Stimulated activated CD4-positive, alpha-beta T cell treated with anti-CD3 and anti-CD28 coated beads, Interleukin-12 subunit alpha, Interleukin-12 subunit beta, amount 100 ng/mL, for 4 hours (primary cell): ENCODE results near the gene HIF1A.
"Not testable (repeated sequence)": the region's sequence is repeated elsewhere in the genome, so short reads cannot be mapped to it uniquely, and the experiment has no call there.

Experiments
- DNase-seq: peaks from one replicate; pipeline ENCODE4 v3.0.0-alpha.2; 2020

Gene HIF1A

GRCh38 chr14:61694830-61695694 lies at the start of gene HIF1A:
Gene HIF1A (plus strand): TSS chr14:61695513. CDS start chr14:61695805, 292 bp downstream.
- peak; percentile 93 for DNase-seq

- DNase-seq, result no peak
These were observed 48.8 kb upstream of the HIF1A start for GRCh38 chr14:61646366-61647116.

GRCh38 chr14:61647704-61648103 lies 47.6 kb upstream of the HIF1A start:
- no peak for DNase-seq

GRCh38 chr14:61648377-61648776 lies 46.9 kb upstream of the HIF1A start:
- no peak for DNase-seq

- DNase-seq, result no peak
These were observed 46.0 kb upstream of the HIF1A start for GRCh38 chr14:61649283-61649682.

GRCh38 chr14:61651355-61651754 lies 44.0 kb upstream of the HIF1A start:
- no peak for DNase-seq

GRCh38 chr14:61652526-61653262 lies 42.6 kb upstream of the HIF1A start:
- no peak for DNase-seq

- no peak for DNase-seq
These were observed 41.8 kb upstream of the HIF1A start for GRCh38 chr14:61653507-61653906.

GRCh38 chr14:61654026-61654425 lies 41.3 kb upstream of the HIF1A start:
- no peak for DNase-seq

GRCh38 chr14:61655777-61656176 lies 39.5 kb upstream of the HIF1A start:
- DNase-seq, result no peak

GRCh38 chr14:61656341-61656740 lies 39.0 kb upstream of the HIF1A start:
- DNase-seq, result no peak

GRCh38 chr14:61658111-61658510 lies 37.2 kb upstream of the HIF1A start:
- not testable (repeated sequence) for DNase-seq

GRCh38 chr14:61659582-61659981 lies 35.7 kb upstream of the HIF1A start:
- no peak for DNase-seq

- DNase-seq, result no peak
These were observed 33.6 kb upstream of the HIF1A start for GRCh38 chr14:61661471-61662400.

- DNase-seq, result peak; percentile 21
These were observed 32.6 kb upstream of the HIF1A start for GRCh38 chr14:61662437-61663311.

GRCh38 chr14:61663312-61663979 lies 31.9 kb upstream of the HIF1A start:
- no peak for DNase-seq

GRCh38 chr14:61668282-61668681 lies 27.0 kb upstream of the HIF1A start:
- DNase-seq, result no peak

- no peak for DNase-seq
These were observed 24.7 kb upstream of the HIF1A start for GRCh38 chr14:61670576-61670975.

GRCh38 chr14:61671082-61671481 lies 24.2 kb upstream of the HIF1A start:
- DNase-seq, result no peak

GRCh38 chr14:61672796-61673195 lies 22.5 kb upstream of the HIF1A start:
- no peak for DNase-seq

GRCh38 chr14:61673305-61673704 lies 22.0 kb upstream of the HIF1A start:
- DNase-seq, result no peak
